Neural progenitor cell (in vitro differentiated cells): Measurements from ENCODE around the gene SERGEF. TPM values are rescaled to one million over a fixed set of nuclear protein-coding genes. Genes with fewer than 3 reads are reported as not detected.

ENCODE experiments used
- DNase-seq: peaks from one replicate; pipeline ENCODE4 v3.0.0-alpha.2; 2016; ENCODE audit warnings: low spot score
- H2AFZ ChIP-seq: fragments of 200-600 bp; sonication (generic); replicated peaks from 2 replicates; pipeline ENCODE4 v1.6.1; 2016; ENCODE audit warnings: antibody characterized with exemption
- H3F3A ChIP-seq: fragments of 200-600 bp; sonication (generic); 2 replicates; pipeline ENCODE4 v1.6.1; 2016; ENCODE audit warnings: antibody characterized with exemption, low read depth
- H3K27ac ChIP-seq: fragments of 200-600 bp; sonication (generic); 2 replicates; pipeline ENCODE4 v1.5.1; 2016; ENCODE audit warnings: mild to moderate bottlenecking
- H3K27me3 ChIP-seq: fragments of 200-600 bp; sonication (generic); 2 replicates; pipeline ENCODE4 v1.6.1; 2016; ENCODE audit warnings: mild to moderate bottlenecking, moderate library complexity
- H3K36me3 ChIP-seq: fragments of 200-600 bp; sonication (generic); 2 replicates; pipeline ENCODE4 v1.5.1; 2016
- H3K4me1 ChIP-seq: fragments of 200-600 bp; sonication (generic); 2 replicates; pipeline ENCODE4 v1.6.1; 2016; ENCODE audit warnings: mixed run types
- H3K4me2 ChIP-seq: fragments of 200-600 bp; sonication (generic); 2 replicates; pipeline ENCODE4 v1.6.1; 2016
- H3K4me3 ChIP-seq: fragments of 200-600 bp; sonication (generic); 2 replicates; pipeline ENCODE4 v1.5.1; 2016
- H3K79me2 ChIP-seq: fragments of 200-600 bp; sonication (generic); 2 replicates; pipeline ENCODE4 v1.6.1; 2016; ENCODE audit warnings: low read depth
- H3K9ac ChIP-seq: fragments of 200-600 bp; sonication (generic); 2 replicates; pipeline ENCODE4 v1.6.1; 2016
- H3K9me3 ChIP-seq: fragments of 200-600 bp; sonication (generic); 2 replicates; pipeline ENCODE4 v1.5.1; 2016; ENCODE audit warnings: low read depth
- H4K20me1 ChIP-seq: fragments of 200-600 bp; sonication (generic); 2 replicates; pipeline ENCODE4 v1.6.1; 2016; ENCODE audit warnings: low read depth
- H3K27ac Mint-ChIP-seq: 3 replicates; pipeline ENCODE4 v1.8.0; 2021; ENCODE audit warnings: mixed read lengths
- H3K27me3 Mint-ChIP-seq: 2 replicates; pipeline ENCODE4 v1.8.0; 2022; ENCODE audit warnings: low read depth, mild to moderate bottlenecking, inconsistent platforms, moderate library complexity, mixed read lengths; ENCODE audit not compliant: insufficient read depth
- H3K36me3 Mint-ChIP-seq: 3 replicates; pipeline ENCODE4 v1.8.0; 2021; ENCODE audit warnings: mixed read lengths
- H3K4me1 Mint-ChIP-seq: 3 replicates; pipeline ENCODE4 v1.8.0; 2021; ENCODE audit warnings: mixed read lengths
- H3K4me3 Mint-ChIP-seq: 3 replicates; pipeline ENCODE4 v1.8.0; 2021; ENCODE audit warnings: mild to moderate bottlenecking, moderate library complexity, mixed read lengths
- H3K9me3 Mint-ChIP-seq: 3 replicates; pipeline ENCODE4 v1.8.0; 2020; ENCODE audit warnings: mixed read lengths
- EZH2 ChIP-seq: fragments of 200-600 bp; sonication (generic); IDR thresholded peaks from 2 replicates; pipeline ENCODE4 v1.6.1; 2017; ENCODE audit warnings: antibody characterized with exemption, mild to moderate bottlenecking, moderate library complexity
- EZH2phosphoT487 ChIP-seq: fragments of 200-600 bp; sonication (generic); IDR thresholded peaks from 2 replicates; pipeline ENCODE4 v1.6.1; 2017; ENCODE audit warnings: antibody characterized with exemption
- total RNA-seq: library from RNA; depleted of rRNA; stranded (reverse); fragments of >200 nt; gene quantifications from 2 replicates; pipeline ENCODE4 v1.2.3, GENCODE V29; 2015; ENCODE audit warnings: low replicate concordance
- TF ChIP-seq, protein P1 (sequence below): fragments of 200-600 bp; sonication (generic); IDR thresholded peaks from 2 replicates; pipeline ENCODE4 v1.5.1; 2017; ENCODE audit warnings: antibody characterized with exemption, mild to moderate bottlenecking

The SERGEF gene
- total RNA-seq, 1 donor from 2014 or later: 35.1 TPM

DNA sequence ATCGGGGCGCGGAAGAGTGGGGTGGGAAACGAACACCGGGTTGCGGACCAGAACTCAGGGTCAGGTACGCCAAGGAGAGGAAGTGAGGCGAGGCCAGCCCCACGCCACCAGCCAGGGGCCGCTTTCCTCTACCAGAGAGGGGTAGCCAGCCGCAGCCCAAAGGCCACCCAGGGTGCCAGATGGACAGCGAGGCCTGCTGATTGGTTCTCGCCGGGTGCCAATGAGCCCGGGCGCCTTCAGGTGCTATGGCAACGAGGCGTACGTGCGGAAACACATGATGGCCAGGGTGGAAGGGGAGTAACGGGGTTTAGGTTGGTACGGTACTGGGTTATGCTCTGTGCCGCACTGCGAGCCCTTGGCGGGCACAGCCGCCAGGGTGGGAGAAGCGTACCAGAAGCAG, 128.9 kb downstream of the SERGEF start:
- Histone ChIP-seq H2AFZ (no peak overlapping the region), H3K79me2 (no peaks in the 10 kb centered on the region), H3K4me2 (no peak overlapping the region), H3F3A (no peaks in the 10 kb centered on the region), H3K4me3 (no peak overlapping the region), H3K36me3 (no peaks in the 10 kb centered on the region), H4K20me1 (peaks cover 3% of the 10 kb centered on the region), H3K9me3 (no peaks in the 10 kb centered on the region), H3K27ac (no peak overlapping the region), H3K4me1 (peaks cover 34% of the 10 kb centered on the region), H3K9ac (no peak overlapping the region), H3K27me3 (no peaks in the 10 kb centered on the region)
- Mint-ChIP-seq H3K4me3 (no peak overlapping the region), H3K27me3 (no peaks in the 10 kb centered on the region), H3K36me3 (no peaks in the 10 kb centered on the region), H3K4me1 (peaks cover 27% of the 10 kb centered on the region), H3K27ac (no peak overlapping the region), H3K9me3 (no peaks in the 10 kb centered on the region)
- no peak for TF ChIP-seq EZH2phosphoT487
- TF ChIP-seq, protein P1, sequence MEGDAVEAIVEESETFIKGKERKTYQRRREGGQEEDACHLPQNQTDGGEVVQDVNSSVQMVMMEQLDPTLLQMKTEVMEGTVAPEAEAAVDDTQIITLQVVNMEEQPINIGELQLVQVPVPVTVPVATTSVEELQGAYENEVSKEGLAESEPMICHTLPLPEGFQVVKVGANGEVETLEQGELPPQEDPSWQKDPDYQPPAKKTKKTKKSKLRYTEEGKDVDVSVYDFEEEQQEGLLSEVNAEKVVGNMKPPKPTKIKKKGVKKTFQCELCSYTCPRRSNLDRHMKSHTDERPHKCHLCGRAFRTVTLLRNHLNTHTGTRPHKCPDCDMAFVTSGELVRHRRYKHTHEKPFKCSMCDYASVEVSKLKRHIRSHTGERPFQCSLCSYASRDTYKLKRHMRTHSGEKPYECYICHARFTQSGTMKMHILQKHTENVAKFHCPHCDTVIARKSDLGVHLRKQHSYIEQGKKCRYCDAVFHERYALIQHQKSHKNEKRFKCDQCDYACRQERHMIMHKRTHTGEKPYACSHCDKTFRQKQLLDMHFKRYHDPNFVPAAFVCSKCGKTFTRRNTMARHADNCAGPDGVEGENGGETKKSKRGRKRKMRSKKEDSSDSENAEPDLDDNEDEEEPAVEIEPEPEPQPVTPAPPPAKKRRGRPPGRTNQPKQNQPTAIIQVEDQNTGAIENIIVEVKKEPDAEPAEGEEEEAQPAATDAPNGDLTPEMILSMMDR: no peak
- no peak for TF ChIP-seq EZH2
- no peak for DNase-seq

DNA sequence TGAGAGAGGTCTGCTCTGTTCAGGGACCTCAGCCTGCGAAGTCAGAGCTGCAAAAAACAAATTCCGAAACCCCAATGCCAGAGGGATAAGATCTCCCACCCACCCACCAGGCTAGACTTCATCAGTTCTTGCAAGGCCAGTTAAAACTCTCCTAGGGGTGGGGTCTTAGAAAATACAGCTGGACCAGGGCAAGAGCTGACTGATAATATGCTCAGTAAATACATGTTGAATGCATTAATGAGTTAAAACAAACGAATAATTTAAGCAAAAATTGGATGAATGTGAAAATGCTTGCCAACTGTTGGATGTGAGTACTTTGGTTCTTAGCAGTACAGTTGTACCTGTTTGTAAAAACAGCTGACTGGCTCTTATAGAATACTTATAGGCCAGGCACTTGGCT, 129.8 kb downstream of the SERGEF start:
- Histone ChIP-seq H3K4me3 (no peak overlapping the region), H3K79me2 (no peaks in the 10 kb centered on the region)
- no peak overlapping the region for H3K27ac Mint-ChIP-seq

DNA sequence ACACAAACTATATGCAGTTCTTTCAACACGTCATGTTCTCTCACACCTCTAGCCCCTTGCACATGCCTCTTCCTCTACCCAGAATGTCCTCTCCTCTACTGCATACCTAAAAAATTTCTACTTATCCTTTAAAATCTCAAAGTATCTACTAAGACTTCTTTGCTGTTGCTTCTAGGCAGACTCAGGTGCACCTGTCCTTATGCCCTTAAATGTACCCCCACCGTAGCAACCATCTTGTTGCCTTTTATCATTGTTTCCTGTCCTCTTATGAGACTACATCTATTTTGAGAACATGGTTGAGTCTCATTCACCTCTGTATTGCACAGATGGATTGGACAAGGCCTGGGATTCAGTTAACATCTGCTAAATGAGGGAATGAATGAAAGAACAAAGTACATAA, 134.1 kb downstream of the SERGEF start:
- Mint-ChIP-seq H3K27ac (no peak overlapping the region), H3K36me3 (no peaks in the 10 kb centered on the region), H3K4me1 (peaks cover 8% of the 10 kb centered on the region), H3K27me3 (no peaks in the 10 kb centered on the region), H3K4me3 (no peak overlapping the region), H3K9me3 (no peaks in the 10 kb centered on the region)
- no peak overlapping the region for H2AFZ ChIP-seq
- DNase-seq: no peak
- no peak overlapping the region for H3K4me2 ChIP-seq
- H3K4me1 ChIP-seq: peaks cover 23% of the 10 kb centered on the region
- no peak overlapping the region for H3K4me3 ChIP-seq
- H3K36me3 ChIP-seq: no peaks in the 10 kb centered on the region
- H3F3A ChIP-seq: peaks cover 2% of the 10 kb centered on the region
- no peaks in the 10 kb centered on the region for H3K79me2 ChIP-seq
- H4K20me1 ChIP-seq: peaks cover 3% of the 10 kb centered on the region
- no peaks in the 10 kb centered on the region for H3K27me3 ChIP-seq
- no peak overlapping the region for H3K27ac ChIP-seq
- H3K9me3 ChIP-seq: no peaks in the 10 kb centered on the region
- H3K9ac ChIP-seq: no peak overlapping the region
- TF ChIP-seq EZH2phosphoT487 (no peak), EZH2 (no peak)
- TF ChIP-seq, protein P1: no peak

More for the DNA sequence above, 129.8 kb downstream of the SERGEF start:
- Histone ChIP-seq H3K27ac (no peak overlapping the region), H3K4me1 (peaks cover 26% of the 10 kb centered on the region), H3K9me3 (no peaks in the 10 kb centered on the region), H4K20me1 (peaks cover 3% of the 10 kb centered on the region), H3K27me3 (no peaks in the 10 kb centered on the region), H3K36me3 (no peaks in the 10 kb centered on the region), H2AFZ (no peak overlapping the region), H3K9ac (no peak overlapping the region), H3F3A (no peaks in the 10 kb centered on the region), H3K4me2 (no peak overlapping the region)
- Mint-ChIP-seq H3K9me3 (no peaks in the 10 kb centered on the region), H3K4me3 (no peak overlapping the region), H3K27me3 (no peaks in the 10 kb centered on the region), H3K4me1 (peaks cover 20% of the 10 kb centered on the region), H3K36me3 (no peaks in the 10 kb centered on the region)
- no peak for DNase-seq
- TF ChIP-seq EZH2: no peak
- no peak for TF ChIP-seq EZH2phosphoT487
- TF ChIP-seq, protein P1: no peak
